Measurements from ENCODE around the gene ENG. TPM values are rescaled to one million over a fixed set of nuclear protein-coding genes. Genes with fewer than 3 reads are reported as not detected.
A peak's percentile ranks its signal among the peaks of the same experiment; 100 is the strongest.
"Not testable (repeated sequence)": the region's sequence is repeated elsewhere in the genome, so short reads cannot be mapped to it uniquely, and the experiment has no call there.

Gene ENG
- total and polyA plus RNA-seq, 4 donors: 41.1 to 317 (median 131) TPM

GRCh38 chr9:127838375-127839078, 15.9 kb downstream of the ENG start:
- Histone ChIP-seq H3K27me3 (ENCODE audit: control insufficient read depth in 3 of 3, insufficient read depth in 3 of 3, low read length in 2 of 3) (no peaks in the 10 kb centered on the region), H3K36me3 (ENCODE audit: control insufficient read depth in 4 of 4, insufficient read depth in 4 of 4, low read length in 4 of 4) (peaks cover 0 to 12% (median 2%) of the 10 kb centered on the region in 4 donors), H3K9ac (ENCODE audit: insufficient read depth in 1 of 2, low read length in 2 of 2) (no peak overlapping the region), H3K9me3 (ENCODE audit: control insufficient read depth in 4 of 4, insufficient read depth in 3 of 4, low read length in 3 of 4) (no peaks in the 10 kb centered on the region), H3K4me1 (ENCODE audit: control insufficient read depth in 5 of 5, insufficient read depth in 5 of 5, low read length in 5 of 5) (peaks cover 16 to 40% (median 29%) of the 10 kb centered on the region in 5 donors), H3K4me3 (no peak overlapping the region), H3K27ac (ENCODE audit: low read depth in 1 of 2, low read length in 1 of 2) (peak overlapping the region; percentile 79 to 96)
- DNase-seq: peak in 2 of 3 donors; percentile 52 to 60
- no peak for TF ChIP-seq CTCF (IDR thresholded peaks at IDR 0.05; ENCODE audit: control extremely low read depth, extremely low read depth)
- peak; percentile 87 for ATAC-seq (ENCODE audit: insufficient read depth, low FRiP score)
- WGBS, 2 donors: 22 to 32% methylated on average over 18 of the region's 18 CpGs

- ATAC-seq (ENCODE audit: insufficient read depth, low FRiP score): no peak
- no peak overlapping the region for H3K4me3 ChIP-seq
- no peaks in the 10 kb centered on the region for H3K9me3 ChIP-seq (ENCODE audit: control insufficient read depth in 4 of 4, insufficient read depth in 3 of 4, low read length in 3 of 4)
- WGBS, 2 donors: 48 to 52% methylated on average over 4 of the region's 4 CpGs
- H3K4me1 ChIP-seq (ENCODE audit: control insufficient read depth in 5 of 5, insufficient read depth in 5 of 5, low read length in 5 of 5): peaks cover 16 to 40% (median 31%) of the 10 kb centered on the region in 5 donors
- H3K36me3 ChIP-seq (ENCODE audit: control insufficient read depth in 4 of 4, insufficient read depth in 4 of 4, low read length in 4 of 4): peaks cover 0 to 8% (median 2%) of the 10 kb centered on the region in 4 donors
- H3K9ac ChIP-seq (ENCODE audit: insufficient read depth in 1 of 2, low read length in 2 of 2): no peak overlapping the region
- H3K27me3 ChIP-seq (ENCODE audit: control insufficient read depth in 3 of 3, insufficient read depth in 3 of 3, low read length in 2 of 3): no peaks in the 10 kb centered on the region
- no peak for TF ChIP-seq CTCF (IDR thresholded peaks at IDR 0.05; ENCODE audit: control extremely low read depth, extremely low read depth)
- peak overlapping the region; percentile 79 to 96 for H3K27ac ChIP-seq (ENCODE audit: low read depth in 1 of 2, low read length in 1 of 2)
- DNase-seq: peak; percentile 51 to 70 (median 62)
These were observed 17.1 kb downstream of the ENG start for GRCh38 chr9:127837346-127837745.

DNA sequence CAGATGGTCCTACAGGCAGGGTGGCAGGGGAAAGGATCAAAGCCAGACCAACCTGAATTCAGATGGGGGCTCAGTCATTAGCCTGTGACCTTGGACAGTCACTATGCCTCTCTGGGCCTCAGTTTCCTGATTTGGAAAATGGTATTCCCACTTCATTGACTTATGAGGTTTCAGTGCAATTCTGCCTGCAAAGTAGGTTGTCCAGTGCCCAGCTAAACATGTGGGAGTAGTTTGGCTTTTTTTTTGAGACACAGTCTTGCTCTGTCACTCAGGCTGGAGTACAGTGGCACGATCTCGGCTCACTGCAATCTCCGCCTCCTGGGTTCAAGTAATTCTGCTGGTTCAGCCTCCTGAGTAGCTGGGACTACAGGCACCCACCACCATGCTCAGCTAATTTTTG, 17.9 kb downstream of the ENG start:
- H3K9me3 ChIP-seq (ENCODE audit: control insufficient read depth in 4 of 4, insufficient read depth in 3 of 4, low read length in 3 of 4); DNase-seq; H3K9ac ChIP-seq (ENCODE audit: insufficient read depth in 1 of 2, low read length in 2 of 2); ATAC-seq (ENCODE audit: insufficient read depth, low FRiP score); H3K4me3 ChIP-seq; H3K36me3 ChIP-seq (ENCODE audit: control insufficient read depth in 4 of 4, insufficient read depth in 4 of 4, low read length in 4 of 4); H3K27me3 ChIP-seq (ENCODE audit: control insufficient read depth in 3 of 3, insufficient read depth in 3 of 3, low read length in 2 of 3): not testable (repeated sequence)
- WGBS, 2 donors: 56 to 82% methylated on average over 3 of the region's 3 CpGs
- H3K4me1 ChIP-seq (ENCODE audit: control insufficient read depth in 5 of 5, insufficient read depth in 5 of 5, low read length in 5 of 5): peaks cover 16 to 40% (median 31%) of the 10 kb centered on the region in 5 donors
- H3K27ac ChIP-seq (ENCODE audit: low read depth in 1 of 2, low read length in 1 of 2): peak overlapping the region; percentile 34 to 96

DNA sequence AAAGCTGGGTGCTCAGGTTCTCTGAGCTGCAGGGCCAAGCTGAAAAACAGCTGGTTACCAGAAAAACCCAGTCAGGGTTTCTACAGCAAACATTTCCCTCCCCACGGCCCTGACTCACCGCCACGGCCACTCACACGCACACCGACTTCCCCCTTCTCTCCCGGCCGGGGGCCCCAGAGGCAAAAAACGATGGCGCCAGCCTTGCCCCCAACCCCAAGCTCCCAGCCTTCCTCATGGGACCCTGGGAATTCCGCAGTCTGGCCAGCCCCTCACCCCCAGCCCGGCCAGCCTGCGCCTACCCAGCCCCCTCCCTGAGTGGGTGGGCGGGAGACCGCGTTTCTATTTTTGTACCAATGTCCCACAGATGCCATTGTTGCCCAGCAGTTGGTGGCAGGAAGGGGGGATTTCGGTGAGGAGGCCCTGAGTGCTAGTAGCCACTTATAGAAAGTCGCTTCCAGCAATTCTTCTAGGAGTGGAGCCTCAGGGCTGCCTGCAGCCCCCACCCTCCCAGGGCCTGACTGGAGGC, 18.4 kb downstream of the ENG start:
- WGBS, 2 donors: 12 to 29% methylated on average over 17 of the region's 17 CpGs
- ATAC-seq (ENCODE audit: insufficient read depth, low FRiP score): no peak
- H3K9ac ChIP-seq (ENCODE audit: insufficient read depth in 1 of 2, low read length in 2 of 2): peak overlapping the region in 1 of 2 donors; percentile 63
- no peak overlapping the region for H3K4me3 ChIP-seq
- H3K9me3 ChIP-seq (ENCODE audit: control insufficient read depth in 4 of 4, insufficient read depth in 3 of 4, low read length in 3 of 4): no peaks in the 10 kb centered on the region
- H3K27ac ChIP-seq (ENCODE audit: low read depth in 1 of 2, low read length in 1 of 2): peak overlapping the region; percentile 34 to 96
- H3K36me3 ChIP-seq (ENCODE audit: control insufficient read depth in 4 of 4, insufficient read depth in 4 of 4, low read length in 4 of 4): peaks cover 0 to 3% (median 0%) of the 10 kb centered on the region in 4 donors
- H3K27me3 ChIP-seq (ENCODE audit: control insufficient read depth in 3 of 3, insufficient read depth in 3 of 3, low read length in 2 of 3): no peaks in the 10 kb centered on the region
- peaks cover 16 to 40% (median 31%) of the 10 kb centered on the region in 5 donors for H3K4me1 ChIP-seq (ENCODE audit: control insufficient read depth in 5 of 5, insufficient read depth in 5 of 5, low read length in 5 of 5)
- TF ChIP-seq CTCF (IDR thresholded peaks at IDR 0.05; ENCODE audit: control extremely low read depth, extremely low read depth): no peak
- DNase-seq: peak; percentile 47 to 67 (median 61)

All from lung (tissue), 12 donors.